ENCODE measurements around the gene KCNK5. TPM values are rescaled to one million over a fixed set of nuclear protein-coding genes. Genes with fewer than 3 reads are reported as not detected.

KCNK5 gene
- total and polyA plus RNA-seq, 2 donors (not counting 3 experiments of a cell fraction or from before 2014, with no cell fraction given): not detected

GRCh38 chr6:39231521-39232243 is 2.4 kb upstream of the KCNK5 start:
- dilution Hi-C loops (cut with MboI; ENCODE audit: extremely low pct_ligation_motif_present, low sequenced_read_pairs) (no loop called here), intact Hi-C loops (cut with micrococcal nuclease) (no loop called here)
- DNase-seq (ENCODE audit: low read depth, low spot score): no peak
- H3K9ac ChIP-seq (replicated peaks; ENCODE audit: extremely low read depth, insufficient read depth, low read length): no peak overlapping the region
- TF ChIP-seq FOS (IDR thresholded peaks at IDR 0.05; ENCODE audit: borderline replicate concordance, insufficient read depth, low read length) (no peak), GATA2 (IDR thresholded peaks at IDR 0.05; ENCODE audit: insufficient read depth, insufficient read length, low read depth, low read length) (no peak), CTCF (IDR thresholded peaks at IDR 0.05; ENCODE audit: extremely low read depth in 1 of 2, insufficient read depth in 1 of 2, low read depth in 1 of 2, low read length in 2 of 2) (no peak), MYC (IDR thresholded peaks at IDR 0.05; ENCODE audit: low read depth, low read length) (no peak), JUN (IDR thresholded peaks at IDR 0.05; ENCODE audit: borderline replicate concordance, insufficient read depth, insufficient read length, low read depth) (no peak), POLR2AphosphoS5 (IDR thresholded peaks at IDR 0.05; ENCODE audit: insufficient read depth, low read depth, low read length) (no peak), MAX (IDR thresholded peaks at IDR 0.05; ENCODE audit: insufficient read depth, insufficient read length) (no peak), POLR2A (IDR thresholded peaks at IDR 0.05; ENCODE audit: low read depth, low read length) (no peak), EZH2 (IDR thresholded peaks at IDR 0.05; ENCODE audit: borderline replicate concordance, low read depth, low read length, severe bottlenecking) (no peak)
- ChIA-PET POLR2A (no interaction called here), CTCF (no interaction called here)
- H3K36me3 ChIP-seq (ENCODE audit: control insufficient read depth in 2 of 2, extremely low read depth in 1 of 2, insufficient read depth in 2 of 2, low read length in 2 of 2): no peaks in the 10 kb centered on the region
- H3K4me2 ChIP-seq (ENCODE audit: insufficient read depth, low read length): no peak overlapping the region
- H3K4me3 ChIP-seq (replicated peaks in 1 of 3; ENCODE audit: insufficient read depth in 1 of 3, low read depth in 1 of 3, low read length in 3 of 3): no peak overlapping the region
- no TSS peak for BruUV-seq (replicated peaks)
- no peak overlapping the region for H3K27ac ChIP-seq (ENCODE audit: insufficient read depth, low read depth, low read length)
- FAIRE-seq: no peak
- H3K4me1 ChIP-seq (ENCODE audit: control insufficient read depth, extremely low read depth, insufficient read depth, low read length): no peaks in the 10 kb centered on the region
- H3K27me3 ChIP-seq (ENCODE audit: control insufficient read depth in 2 of 2, insufficient read depth in 2 of 2, low read length in 2 of 2): peaks cover 13 to 18% of the 10 kb centered on the region in 2 experiments
- H3K9me3 ChIP-seq (replicated peaks; ENCODE audit: control insufficient read depth, insufficient read depth, low read length): no peaks in the 10 kb centered on the region
- H4K20me1 ChIP-seq (replicated peaks; ENCODE audit: control insufficient read depth, extremely low read depth, insufficient read depth, low read length): no peaks in the 10 kb centered on the region
- H3K9me1 ChIP-seq (replicated peaks; ENCODE audit: control insufficient read depth, extremely low read depth, insufficient read depth, low read length): no peaks in the 10 kb centered on the region
- no peak overlapping the region for H2AFZ ChIP-seq (ENCODE audit: low read depth, low read length)
- no peaks in the 10 kb centered on the region for H3K79me2 ChIP-seq (ENCODE audit: control insufficient read depth, insufficient read depth, low read length)
